ENCODE data around the gene CCDC172.

Gene CCDC172, protein sequence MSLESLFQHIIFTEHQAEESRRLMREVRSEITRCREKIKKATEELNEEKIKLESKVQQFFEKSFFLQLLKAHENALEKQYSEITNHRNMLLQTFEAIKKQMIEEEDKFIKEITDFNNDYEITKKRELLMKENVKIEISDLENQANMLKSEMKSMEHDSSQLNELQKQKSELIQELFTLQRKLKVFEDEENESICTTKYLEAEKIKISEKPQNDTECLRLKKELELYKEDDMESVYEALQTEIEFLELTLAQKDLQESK

GRCh38 chr10:116324227-116324950 lies at the start of gene CCDC172:
Gene CCDC172, plus strand, starts transcription at chr10:116324448. Its CDS starts 564 bp downstream, at chr10:116325012.
- Histone ChIP-seq H3K36me3 (ENCODE audit: control insufficient read depth, insufficient read depth, low read length) (no peaks in the 10 kb centered on the region), H3K27me3 (replicated peaks; ENCODE audit: control insufficient read depth, insufficient read depth, low read length) (no peaks in the 10 kb centered on the region), H3K4me3 (replicated peaks; ENCODE audit: low read depth, low read length) (no peak within 1 kb of the TSS)
- TF ChIP-seq, protein P1, sequence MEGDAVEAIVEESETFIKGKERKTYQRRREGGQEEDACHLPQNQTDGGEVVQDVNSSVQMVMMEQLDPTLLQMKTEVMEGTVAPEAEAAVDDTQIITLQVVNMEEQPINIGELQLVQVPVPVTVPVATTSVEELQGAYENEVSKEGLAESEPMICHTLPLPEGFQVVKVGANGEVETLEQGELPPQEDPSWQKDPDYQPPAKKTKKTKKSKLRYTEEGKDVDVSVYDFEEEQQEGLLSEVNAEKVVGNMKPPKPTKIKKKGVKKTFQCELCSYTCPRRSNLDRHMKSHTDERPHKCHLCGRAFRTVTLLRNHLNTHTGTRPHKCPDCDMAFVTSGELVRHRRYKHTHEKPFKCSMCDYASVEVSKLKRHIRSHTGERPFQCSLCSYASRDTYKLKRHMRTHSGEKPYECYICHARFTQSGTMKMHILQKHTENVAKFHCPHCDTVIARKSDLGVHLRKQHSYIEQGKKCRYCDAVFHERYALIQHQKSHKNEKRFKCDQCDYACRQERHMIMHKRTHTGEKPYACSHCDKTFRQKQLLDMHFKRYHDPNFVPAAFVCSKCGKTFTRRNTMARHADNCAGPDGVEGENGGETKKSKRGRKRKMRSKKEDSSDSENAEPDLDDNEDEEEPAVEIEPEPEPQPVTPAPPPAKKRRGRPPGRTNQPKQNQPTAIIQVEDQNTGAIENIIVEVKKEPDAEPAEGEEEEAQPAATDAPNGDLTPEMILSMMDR (IDR thresholded peaks at IDR 0.05; ENCODE audit: insufficient read depth, low read length, poor library complexity, severe bottlenecking): no peak
- DNase-seq (ENCODE audit: extremely low read depth, insufficient read length): no peak

GRCh38 chr10:116276981-116277380 lies 47.3 kb upstream of the CCDC172 start:
- Histone ChIP-seq H3K36me3 (ENCODE audit: control insufficient read depth, insufficient read depth, low read length) (no peaks in the 10 kb centered on the region), H3K27me3 (replicated peaks; ENCODE audit: control insufficient read depth, insufficient read depth, low read length) (peaks cover 2% of the 10 kb centered on the region; the same call in 1 of the 2 replicates), H3K4me3 (replicated peaks; ENCODE audit: low read depth, low read length) (no peak overlapping the region)
- DNase-seq (ENCODE audit: extremely low read depth, insufficient read length): no peak
- TF ChIP-seq, protein P1 (IDR thresholded peaks at IDR 0.05; ENCODE audit: insufficient read depth, low read length, poor library complexity, severe bottlenecking): no peak

- no peaks in the 10 kb centered on the region for H3K27me3 ChIP-seq (replicated peaks; ENCODE audit: control insufficient read depth, insufficient read depth, low read length)
- TF ChIP-seq, protein P1 (IDR thresholded peaks at IDR 0.05; ENCODE audit: insufficient read depth, low read length, poor library complexity, severe bottlenecking): no peak
- DNase-seq (ENCODE audit: extremely low read depth, insufficient read length): no peak
- H3K36me3 ChIP-seq (ENCODE audit: control insufficient read depth, insufficient read depth, low read length): no peaks in the 10 kb centered on the region
- H3K4me3 ChIP-seq (replicated peaks; ENCODE audit: low read depth, low read length): no peak overlapping the region
These were observed 45.4 kb upstream of the CCDC172 start for GRCh38 chr10:116278846-116279245.

- Histone ChIP-seq H3K36me3 (ENCODE audit: control insufficient read depth, insufficient read depth, low read length) (no peaks in the 10 kb centered on the region), H3K4me3 (replicated peaks; ENCODE audit: low read depth, low read length) (no peak overlapping the region), H3K27me3 (replicated peaks; ENCODE audit: control insufficient read depth, insufficient read depth, low read length) (no peaks in the 10 kb centered on the region)
- TF ChIP-seq, protein P1 (IDR thresholded peaks at IDR 0.05; ENCODE audit: insufficient read depth, low read length, poor library complexity, severe bottlenecking): no peak
- no peak for DNase-seq (ENCODE audit: extremely low read depth, insufficient read length)
These were observed 42.5 kb upstream of the CCDC172 start for GRCh38 chr10:116281775-116282174.

DNA sequence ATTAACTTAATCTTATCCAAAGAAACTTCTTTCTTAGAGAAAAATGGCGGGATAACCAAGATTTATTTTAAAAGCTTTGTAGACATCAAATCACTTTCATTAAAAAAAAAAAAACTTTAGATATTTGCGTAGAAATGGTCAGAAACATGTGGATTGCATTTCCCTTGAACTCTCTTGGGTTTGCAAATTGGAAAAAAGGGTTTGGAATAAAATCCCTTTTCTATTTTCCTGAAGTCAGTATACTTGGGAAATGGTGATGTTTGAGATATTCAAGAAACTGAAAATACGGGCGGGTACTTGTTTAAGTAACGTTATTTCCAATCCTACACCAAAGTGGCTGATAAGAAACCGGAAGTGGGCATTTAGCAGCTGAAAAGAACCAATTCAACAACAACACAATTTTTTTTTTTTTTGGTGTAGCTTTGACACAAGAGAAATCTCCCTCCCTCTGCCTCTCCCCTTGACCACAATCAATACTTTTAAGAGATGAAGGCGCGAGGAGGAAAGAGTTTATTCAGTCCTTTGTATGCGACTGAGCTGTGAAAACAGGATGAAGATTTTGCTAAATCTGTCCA lies 37.5 kb upstream of the CCDC172 start:
- no peak for DNase-seq (ENCODE audit: extremely low read depth, insufficient read length)
- TF ChIP-seq, protein P1 (IDR thresholded peaks at IDR 0.05; ENCODE audit: insufficient read depth, low read length, poor library complexity, severe bottlenecking): no peak
- no peaks in the 10 kb centered on the region for H3K36me3 ChIP-seq (ENCODE audit: control insufficient read depth, insufficient read depth, low read length)

More for the DNA sequence above, 37.5 kb upstream of the CCDC172 start:
- H3K4me3 ChIP-seq (replicated peaks; ENCODE audit: low read depth, low read length): no peak overlapping the region
- no peaks in the 10 kb centered on the region for H3K27me3 ChIP-seq (replicated peaks; ENCODE audit: control insufficient read depth, insufficient read depth, low read length)

All from GM06990 (cell line).